Activated naive CD4-positive, alpha-beta T cell treated with anti-CD3 and anti-CD28 coated beads, Interleukin-2, amount 50 U/mL, for 24 hours (primary cell): ENCODE results near the gene ZNF581.

Source experiments
- H3K27ac Mint-ChIP-seq: one replicate; pipeline ENCODE4 v1.8.0; 2021; ENCODE audit warnings: mild to moderate bottlenecking, mixed read lengths
- H3K27me3 Mint-ChIP-seq: one replicate; pipeline ENCODE4 v1.8.0; 2021; ENCODE audit warnings: mixed read lengths
- H3K36me3 Mint-ChIP-seq: one replicate; pipeline ENCODE4 v1.8.0; 2021; ENCODE audit warnings: mixed read lengths
- H3K4me1 Mint-ChIP-seq: one replicate; pipeline ENCODE4 v1.8.0; 2021; ENCODE audit warnings: mixed read lengths
- H3K4me3 Mint-ChIP-seq: one replicate; pipeline ENCODE4 v1.8.0; 2021; ENCODE audit warnings: mild to moderate bottlenecking, mixed read lengths
- H3K9me3 Mint-ChIP-seq: one replicate; pipeline ENCODE4 v1.8.0; 2021; ENCODE audit warnings: mixed read lengths

The ZNF581 gene

DNA sequence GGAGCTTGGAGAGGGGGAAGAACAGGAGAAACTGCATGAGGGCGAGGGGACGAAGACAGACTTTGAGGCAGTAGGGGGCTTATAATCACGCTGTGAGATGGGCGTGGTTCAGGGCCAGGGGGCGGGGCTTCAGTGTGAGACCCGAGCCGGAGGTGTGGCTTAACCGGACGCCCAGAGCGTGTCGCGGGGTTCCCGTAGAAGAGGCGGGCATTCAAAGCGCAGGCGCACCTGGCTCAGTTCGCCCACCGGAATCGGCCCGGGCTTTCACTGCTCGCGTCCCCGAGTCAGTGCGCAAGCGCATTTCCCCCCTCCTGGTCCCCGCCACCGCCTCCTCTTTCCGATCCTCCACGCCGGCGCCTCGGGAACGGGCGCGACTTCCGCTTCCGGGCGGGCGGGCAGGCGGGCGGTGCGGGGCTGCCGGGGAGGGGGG is 38.2 kb upstream of the ZNF581 start:
- H3K27me3 Mint-ChIP-seq: no peaks in the 10 kb centered on the region
- peaks cover 61% of the 10 kb centered on the region for H3K4me1 Mint-ChIP-seq
- H3K4me3 Mint-ChIP-seq: peak overlapping the region; percentile 96
- H3K27ac Mint-ChIP-seq: peak overlapping the region; percentile 92
- H3K36me3 Mint-ChIP-seq: peaks cover 4% of the 10 kb centered on the region
- no peaks in the 10 kb centered on the region for H3K9me3 Mint-ChIP-seq

DNA sequence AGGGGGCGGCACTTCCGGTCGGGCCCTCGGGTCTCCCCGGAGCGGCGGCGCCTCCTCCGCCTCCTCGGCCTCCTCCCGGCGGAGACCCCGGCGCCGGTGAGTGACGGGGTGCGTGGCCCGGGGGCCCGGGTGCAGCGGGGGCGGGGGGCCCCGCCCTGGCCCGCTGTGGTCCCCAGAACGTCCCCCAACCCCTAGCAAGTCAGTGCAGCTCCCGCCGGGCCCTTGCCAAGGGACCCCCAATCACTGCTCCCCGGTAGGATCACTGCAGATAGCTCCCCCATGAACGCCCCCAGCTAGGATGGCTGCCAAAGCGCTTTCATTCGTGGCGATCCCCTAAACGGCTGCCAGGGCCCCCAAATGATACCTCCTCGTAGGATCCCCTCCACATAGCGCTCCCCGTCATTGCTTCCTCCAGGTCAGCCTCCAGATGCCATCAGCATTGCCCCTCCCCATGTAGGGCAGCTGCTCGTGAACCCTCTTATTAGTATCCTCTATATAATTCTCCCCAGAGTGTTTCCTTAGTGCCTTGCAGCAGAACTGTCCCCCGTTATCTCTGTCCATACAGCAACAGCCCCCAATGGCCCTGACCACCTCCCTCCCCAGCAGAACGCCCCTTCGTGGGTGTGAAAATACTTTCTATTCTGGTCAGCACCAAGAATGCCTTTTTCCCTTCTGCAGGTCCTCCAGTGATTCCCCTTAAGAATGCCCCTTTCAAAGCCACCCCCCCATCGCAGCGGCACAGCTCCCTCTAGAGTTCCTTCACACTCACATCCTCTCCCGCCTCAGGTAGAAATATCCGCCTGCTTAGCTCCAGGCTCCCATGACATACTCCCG is 37.6 kb upstream of the ZNF581 start, which contains the start of gene ZNF865:
ZNF865 (plus strand) TSS at position 11 of the 834 bp plus-strand sequence. CDS start 7,972 bp downstream, outside the sequence.
- Mint-ChIP-seq H3K9me3 (no peaks in the 10 kb centered on the region), H3K4me1 (peaks cover 61% of the 10 kb centered on the region), H3K27me3 (no peaks in the 10 kb centered on the region), H3K36me3 (peaks cover 4% of the 10 kb centered on the region), H3K4me3 (peak within 1 kb of the TSS; percentile 97), H3K27ac (peak within 1 kb of the TSS; percentile 93)

DNA sequence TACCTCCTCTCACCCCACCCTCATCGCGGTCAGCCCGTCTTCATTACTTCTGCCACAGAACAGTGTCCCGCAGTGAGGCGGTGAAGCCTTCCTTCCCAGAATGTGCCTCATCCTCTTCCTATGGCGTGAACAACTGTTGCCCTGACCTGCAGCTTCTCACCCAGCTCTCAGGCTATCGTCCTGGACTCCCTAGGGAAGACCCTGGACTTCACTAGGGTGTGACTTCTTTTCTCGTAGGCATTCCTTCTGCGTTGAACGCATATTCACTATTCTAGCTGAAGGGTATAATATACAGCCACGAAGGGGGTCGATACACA is 37.0 kb upstream of the ZNF581 start:
- no peaks in the 10 kb centered on the region for H3K27me3 Mint-ChIP-seq

DNA sequence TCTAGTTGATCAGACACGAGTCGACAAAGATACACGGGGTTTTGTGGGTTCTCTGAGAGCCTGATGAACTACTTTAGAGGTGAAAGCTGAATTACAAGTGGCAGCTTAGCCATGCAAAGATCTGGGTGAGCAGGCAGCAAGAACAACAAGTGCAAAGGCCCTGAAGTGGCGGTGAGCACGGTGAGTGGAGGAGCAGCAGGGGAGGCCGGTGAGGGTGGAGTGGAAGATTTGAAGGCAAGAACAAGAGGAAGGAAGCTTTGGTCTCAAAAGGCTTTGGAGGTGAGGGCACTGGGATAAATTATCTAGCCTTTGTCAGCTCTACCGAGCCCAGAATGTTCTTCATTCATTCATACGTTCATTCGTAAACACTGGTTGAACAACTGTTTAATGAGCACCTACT is 36.6 kb upstream of the ZNF581 start:
- Mint-ChIP-seq H3K4me1 (peaks cover 58% of the 10 kb centered on the region), H3K27ac (peak overlapping the region; percentile 93), H3K4me3 (peak overlapping the region; percentile 97), H3K36me3 (peaks cover 4% of the 10 kb centered on the region), H3K27me3 (no peaks in the 10 kb centered on the region), H3K9me3 (no peaks in the 10 kb centered on the region)

More for the DNA sequence above, 37.0 kb upstream of the ZNF581 start:
- Mint-ChIP-seq H3K4me1 (peaks cover 58% of the 10 kb centered on the region), H3K36me3 (peaks cover 4% of the 10 kb centered on the region), H3K9me3 (no peaks in the 10 kb centered on the region), H3K27ac (peak overlapping the region; percentile 93), H3K4me3 (peak overlapping the region; percentile 97)

DNA sequence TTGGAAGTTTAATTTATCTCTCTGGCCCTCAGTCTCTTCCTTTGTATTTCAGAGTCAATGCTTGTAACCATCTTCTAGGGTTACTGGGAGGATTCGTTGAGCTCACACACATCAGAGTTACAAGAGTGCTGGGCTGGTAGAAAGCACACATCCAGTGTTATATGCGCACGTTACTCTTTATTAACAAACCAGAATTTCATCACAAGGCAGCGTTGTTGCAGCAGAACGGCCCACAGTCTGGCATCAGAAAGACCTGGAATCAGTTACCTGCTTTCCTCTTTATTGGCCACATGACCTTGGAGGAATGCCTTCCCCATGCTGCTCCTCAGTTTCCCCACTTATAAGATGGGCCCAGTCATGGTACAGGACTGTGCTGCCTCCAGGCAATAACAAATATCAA is 34.1 kb upstream of the ZNF581 start:
- Mint-ChIP-seq H3K27ac (no peak overlapping the region), H3K36me3 (peaks cover 8% of the 10 kb centered on the region), H3K9me3 (no peaks in the 10 kb centered on the region), H3K4me3 (no peak overlapping the region), H3K27me3 (no peaks in the 10 kb centered on the region), H3K4me1 (peaks cover 60% of the 10 kb centered on the region)

DNA sequence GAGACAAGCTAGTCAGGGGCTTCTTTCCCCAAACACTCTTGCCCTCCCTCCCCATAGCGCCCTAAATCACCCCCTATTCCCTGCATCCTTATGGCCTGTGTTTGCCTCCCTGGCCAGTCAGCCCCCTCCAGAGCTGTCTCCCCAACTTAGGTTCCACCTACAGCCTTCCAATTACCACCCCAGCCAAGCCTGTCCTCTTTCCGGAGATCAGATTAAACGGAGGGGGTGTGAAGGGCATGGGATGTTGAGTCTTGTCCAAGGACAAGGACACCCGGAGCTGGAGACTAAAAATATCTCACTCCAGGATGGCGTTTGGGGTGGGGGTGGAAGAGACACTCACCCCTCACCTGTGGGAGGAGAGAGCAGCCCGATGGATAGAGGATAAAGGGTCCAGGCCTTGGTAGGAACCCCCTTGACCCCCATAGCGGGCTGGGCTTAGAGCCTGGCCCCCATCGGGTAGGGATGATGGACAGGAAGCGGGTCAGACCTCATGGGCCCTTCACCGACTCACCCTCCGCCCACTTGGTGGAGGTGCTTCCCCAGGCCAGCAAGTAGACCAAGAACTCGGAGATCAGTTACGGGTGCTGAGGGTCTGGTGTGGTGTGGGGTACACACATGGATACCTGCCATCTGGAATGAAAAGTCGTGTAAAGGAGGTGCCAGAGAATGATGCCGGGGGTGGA is 32.0 kb upstream of the ZNF581 start:
- Mint-ChIP-seq H3K4me1 (peaks cover 48% of the 10 kb centered on the region), H3K27ac (peak overlapping the region; percentile 62), H3K36me3 (peaks cover 9% of the 10 kb centered on the region)

DNA sequence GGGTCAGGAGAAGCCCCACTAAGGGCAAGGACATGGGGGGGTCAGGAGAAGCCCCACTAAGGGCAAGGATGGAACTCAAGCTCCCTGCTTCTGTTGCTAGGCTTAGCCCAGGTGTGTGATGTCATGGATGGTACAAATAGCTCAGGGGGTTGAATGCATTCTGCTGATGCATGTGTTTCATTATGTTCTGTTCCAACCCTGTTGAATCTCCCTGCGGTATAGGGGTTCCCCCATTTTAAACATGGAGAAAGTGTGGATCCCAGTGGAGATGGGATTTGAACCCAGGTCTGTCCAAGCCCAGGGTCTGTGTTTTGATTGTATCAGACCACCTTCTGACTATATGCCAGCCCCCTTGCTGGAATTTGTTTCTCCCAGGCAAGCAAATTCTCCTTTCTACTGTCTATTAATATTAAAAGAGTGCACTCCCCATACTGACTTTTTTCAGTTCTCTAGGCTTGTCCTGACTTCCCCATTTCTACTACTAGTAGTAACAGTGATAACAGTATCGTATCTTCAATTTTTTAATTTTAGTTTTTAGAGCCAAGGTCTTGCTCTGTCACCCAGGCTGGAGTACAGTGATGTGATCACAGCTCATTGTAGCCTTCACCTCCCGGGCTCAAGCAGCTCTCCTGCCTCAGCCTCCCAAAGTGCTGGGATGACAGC is 31.3 kb upstream of the ZNF581 start:
- Mint-ChIP-seq H3K27me3 (no peaks in the 10 kb centered on the region), H3K4me1 (peaks cover 42% of the 10 kb centered on the region), H3K36me3 (peaks cover 9% of the 10 kb centered on the region), H3K27ac (peak overlapping the region; percentile 55), H3K9me3 (no peaks in the 10 kb centered on the region), H3K4me3 (no peak overlapping the region)

More for the DNA sequence above, 32.0 kb upstream of the ZNF581 start:
- no peaks in the 10 kb centered on the region for H3K27me3 Mint-ChIP-seq
- no peaks in the 10 kb centered on the region for H3K9me3 Mint-ChIP-seq
- no peak overlapping the region for H3K4me3 Mint-ChIP-seq

DNA sequence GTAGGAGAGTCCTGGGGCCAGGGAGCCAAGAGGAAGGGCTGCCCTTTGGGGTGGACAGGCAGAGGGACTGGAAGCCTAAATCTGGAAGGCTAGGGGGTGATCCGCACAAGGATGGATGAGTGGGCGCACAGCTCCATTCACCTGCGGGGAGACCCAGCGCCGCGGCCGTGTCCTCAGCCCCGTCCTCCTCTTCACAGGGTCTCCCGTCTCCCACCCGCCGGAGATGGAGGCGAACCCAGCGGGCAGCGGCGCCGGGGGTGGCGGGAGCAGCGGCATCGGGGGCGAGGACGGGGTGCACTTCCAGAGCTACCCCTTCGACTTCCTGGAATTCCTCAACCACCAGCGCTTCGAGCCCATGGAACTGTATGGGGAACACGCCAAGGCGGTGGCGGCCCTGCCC is 30.1 kb upstream of the ZNF581 start:
- H3K4me1 Mint-ChIP-seq: peaks cover 32% of the 10 kb centered on the region
- no peak overlapping the region for H3K27ac Mint-ChIP-seq
- peaks cover 12% of the 10 kb centered on the region for H3K36me3 Mint-ChIP-seq
- no peaks in the 10 kb centered on the region for H3K9me3 Mint-ChIP-seq
- H3K27me3 Mint-ChIP-seq: no peaks in the 10 kb centered on the region
- no peak overlapping the region for H3K4me3 Mint-ChIP-seq

DNA sequence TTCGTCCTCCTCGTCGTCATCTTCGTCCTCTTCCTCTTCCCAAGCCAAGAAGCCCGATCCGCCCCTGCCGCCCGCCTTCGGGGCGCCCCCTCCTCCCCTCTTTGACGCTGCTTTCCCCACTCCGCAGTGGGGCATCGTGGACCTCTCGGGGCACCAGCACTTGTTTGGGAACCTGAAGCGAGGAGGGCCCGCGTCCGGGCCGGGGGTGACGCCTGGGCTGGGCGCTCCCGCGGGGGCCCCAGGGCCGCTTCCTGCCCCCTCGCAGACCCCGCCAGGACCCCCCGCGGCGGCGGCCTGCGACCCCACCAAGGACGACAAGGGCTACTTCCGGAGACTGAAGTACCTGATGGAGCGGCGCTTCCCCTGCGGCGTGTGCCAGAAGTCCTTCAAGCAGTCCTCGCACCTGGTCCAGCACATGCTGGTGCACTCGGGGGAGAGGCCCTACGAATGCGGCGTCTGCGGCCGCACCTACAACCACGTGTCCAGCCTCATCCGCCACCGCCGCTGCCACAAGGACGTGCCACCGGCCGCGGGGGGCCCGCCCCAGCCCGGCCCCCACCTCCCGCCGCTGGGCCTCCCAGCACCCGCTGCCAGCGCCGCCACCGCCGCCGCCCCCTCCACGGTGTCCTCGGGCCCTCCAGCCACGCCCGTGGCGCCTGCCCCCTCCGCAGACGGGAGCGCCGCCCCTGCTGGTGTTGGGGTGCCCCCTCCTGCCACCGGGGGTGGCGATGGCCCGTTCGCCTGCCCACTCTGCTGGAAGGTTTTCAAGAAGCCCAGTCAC is 29.3 kb upstream of the ZNF581 start:
- peaks cover 10% of the 10 kb centered on the region for H3K36me3 Mint-ChIP-seq
- H3K27me3 Mint-ChIP-seq: no peaks in the 10 kb centered on the region
- H3K4me3 Mint-ChIP-seq: no peak overlapping the region
- peaks cover 27% of the 10 kb centered on the region for H3K4me1 Mint-ChIP-seq
- H3K27ac Mint-ChIP-seq: no peak overlapping the region
- no peaks in the 10 kb centered on the region for H3K9me3 Mint-ChIP-seq

DNA sequence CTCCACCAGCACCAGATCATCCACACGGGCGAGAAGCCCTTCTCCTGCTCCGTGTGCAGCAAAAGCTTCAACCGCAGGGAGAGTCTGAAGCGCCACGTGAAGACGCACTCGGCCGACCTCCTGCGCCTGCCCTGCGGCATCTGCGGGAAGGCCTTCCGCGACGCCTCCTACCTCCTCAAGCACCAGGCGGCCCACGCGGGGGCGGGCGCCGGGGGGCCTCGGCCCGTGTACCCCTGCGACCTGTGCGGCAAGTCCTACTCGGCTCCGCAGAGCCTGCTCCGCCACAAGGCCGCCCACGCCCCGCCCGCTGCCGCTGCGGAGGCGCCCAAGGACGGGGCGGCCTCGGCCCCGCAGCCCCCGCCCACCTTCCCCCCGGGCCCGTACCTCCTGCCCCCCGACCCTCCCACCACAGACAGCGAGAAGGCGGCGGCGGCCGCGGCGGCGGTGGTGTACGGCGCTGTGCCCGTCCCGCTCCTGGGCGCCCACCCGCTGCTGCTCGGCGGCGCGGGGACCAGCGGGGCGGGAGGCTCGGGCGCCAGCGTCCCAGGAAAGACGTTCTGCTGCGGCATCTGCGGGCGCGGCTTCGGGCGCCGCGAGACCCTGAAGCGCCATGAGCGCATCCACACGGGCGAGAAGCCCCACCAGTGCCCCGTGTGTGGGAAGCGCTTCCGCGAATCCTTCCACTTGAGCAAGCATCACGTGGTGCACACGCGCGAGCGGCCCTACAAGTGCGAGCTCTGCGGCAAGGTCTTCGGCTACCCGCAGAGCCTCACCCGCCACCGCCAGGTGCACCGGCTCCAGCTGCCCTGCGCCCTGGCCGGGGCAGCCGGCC is 28.5 kb upstream of the ZNF581 start:
- H3K27me3 Mint-ChIP-seq: no peaks in the 10 kb centered on the region
- H3K27ac Mint-ChIP-seq: no peak overlapping the region
- H3K4me1 Mint-ChIP-seq: peaks cover 24% of the 10 kb centered on the region
- no peaks in the 10 kb centered on the region for H3K9me3 Mint-ChIP-seq
- peaks cover 9% of the 10 kb centered on the region for H3K36me3 Mint-ChIP-seq
- H3K4me3 Mint-ChIP-seq: no peak overlapping the region

DNA sequence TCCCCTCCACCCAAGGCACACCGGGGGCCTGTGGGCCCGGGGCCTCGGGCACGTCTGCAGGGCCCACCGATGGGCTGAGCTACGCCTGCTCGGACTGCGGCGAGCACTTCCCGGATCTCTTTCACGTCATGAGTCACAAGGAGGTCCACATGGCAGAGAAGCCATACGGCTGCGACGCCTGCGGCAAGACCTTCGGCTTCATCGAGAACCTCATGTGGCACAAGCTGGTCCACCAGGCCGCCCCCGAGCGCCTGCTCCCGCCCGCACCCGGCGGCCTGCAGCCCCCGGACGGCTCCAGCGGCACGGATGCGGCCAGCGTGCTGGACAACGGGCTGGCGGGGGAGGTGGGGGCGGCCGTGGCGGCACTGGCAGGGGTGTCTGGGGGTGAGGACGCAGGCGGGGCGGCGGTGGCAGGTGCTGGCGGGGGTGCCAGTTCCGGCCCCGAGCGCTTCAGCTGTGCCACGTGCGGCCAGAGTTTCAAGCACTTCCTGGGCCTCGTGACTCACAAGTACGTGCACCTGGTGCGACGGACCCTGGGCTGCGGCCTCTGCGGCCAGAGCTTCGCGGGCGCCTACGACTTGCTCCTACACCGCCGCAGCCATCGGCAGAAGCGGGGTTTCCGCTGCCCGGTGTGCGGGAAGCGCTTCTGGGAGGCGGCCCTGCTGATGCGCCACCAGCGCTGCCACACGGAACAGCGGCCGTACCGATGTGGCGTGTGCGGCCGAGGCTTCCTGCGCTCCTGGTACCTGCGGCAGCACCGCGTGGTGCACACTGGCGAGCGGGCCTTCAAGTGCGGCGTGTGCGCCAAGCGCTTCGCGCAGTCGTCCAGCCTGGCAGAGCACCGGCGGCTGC is 27.7 kb upstream of the ZNF581 start:
- H3K9me3 Mint-ChIP-seq: no peaks in the 10 kb centered on the region
- no peak overlapping the region for H3K4me3 Mint-ChIP-seq
- no peak overlapping the region for H3K27ac Mint-ChIP-seq
- H3K27me3 Mint-ChIP-seq: no peaks in the 10 kb centered on the region
- H3K4me1 Mint-ChIP-seq: peaks cover 31% of the 10 kb centered on the region
- peaks cover 8% of the 10 kb centered on the region for H3K36me3 Mint-ChIP-seq

DNA sequence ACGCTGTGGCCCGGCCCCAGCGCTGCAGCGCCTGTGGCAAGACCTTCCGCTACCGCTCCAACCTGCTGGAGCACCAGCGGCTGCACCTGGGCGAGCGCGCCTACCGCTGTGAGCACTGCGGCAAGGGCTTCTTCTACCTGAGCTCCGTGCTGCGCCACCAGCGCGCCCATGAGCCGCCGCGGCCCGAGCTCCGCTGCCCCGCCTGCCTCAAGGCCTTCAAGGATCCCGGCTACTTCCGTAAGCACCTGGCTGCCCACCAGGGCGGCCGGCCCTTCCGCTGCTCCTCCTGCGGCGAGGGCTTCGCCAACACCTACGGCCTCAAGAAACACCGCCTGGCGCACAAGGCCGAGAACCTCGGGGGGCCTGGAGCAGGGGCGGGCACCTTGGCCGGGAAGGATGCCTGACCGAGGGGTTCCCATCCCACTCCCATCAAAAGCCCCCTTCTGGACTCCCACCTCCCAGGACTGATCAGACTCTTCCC is 27.0 kb upstream of the ZNF581 start:
- peaks cover 36% of the 10 kb centered on the region for H3K4me1 Mint-ChIP-seq
- H3K36me3 Mint-ChIP-seq: peaks cover 8% of the 10 kb centered on the region
- H3K27me3 Mint-ChIP-seq: no peaks in the 10 kb centered on the region
- no peaks in the 10 kb centered on the region for H3K9me3 Mint-ChIP-seq
- H3K27ac Mint-ChIP-seq: no peak overlapping the region
- H3K4me3 Mint-ChIP-seq: no peak overlapping the region

DNA sequence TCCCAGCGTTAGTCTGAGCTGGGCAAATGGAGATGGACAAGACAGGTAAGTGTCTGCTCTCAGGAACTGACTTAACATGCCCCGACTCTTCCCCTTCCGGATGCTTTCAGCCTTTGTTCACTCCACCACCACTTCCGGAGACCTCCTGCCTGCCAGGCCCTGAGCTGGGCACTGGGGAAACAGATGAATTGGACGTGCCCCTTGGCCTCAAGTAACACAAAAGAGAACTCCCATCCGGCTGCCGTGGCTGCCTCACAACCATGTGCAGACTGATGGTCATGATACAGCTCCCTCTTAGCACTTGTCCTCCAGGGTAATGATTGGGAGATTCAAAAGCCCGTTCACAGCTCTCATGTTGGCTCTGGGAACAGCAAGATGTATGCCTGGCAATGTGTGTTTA is 26.0 kb upstream of the ZNF581 start:
- peak overlapping the region; percentile 55 for H3K27ac Mint-ChIP-seq

DNA sequence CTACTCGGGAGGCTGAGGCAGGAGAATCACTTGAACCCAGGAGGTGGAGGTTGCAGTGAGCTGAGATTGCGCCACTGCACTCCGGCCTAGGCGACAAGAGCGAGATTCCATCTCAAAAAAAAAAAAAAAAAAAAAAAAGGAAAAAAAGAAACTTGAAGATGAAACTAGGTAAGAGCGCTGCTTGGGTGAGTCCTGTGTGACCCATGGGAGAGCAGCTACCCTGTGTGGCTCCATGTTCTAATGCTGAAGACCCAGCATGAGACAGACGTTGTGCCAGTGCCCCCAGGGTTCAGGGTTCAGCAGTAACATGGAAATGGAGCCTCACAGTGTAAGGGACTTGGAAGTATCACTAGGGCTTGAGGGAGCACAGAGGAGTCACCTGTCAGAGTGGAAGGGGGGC is 25.0 kb upstream of the ZNF581 start:
- no peaks in the 10 kb centered on the region for H3K27me3 Mint-ChIP-seq
- H3K4me3 Mint-ChIP-seq: no peak overlapping the region
- H3K4me1 Mint-ChIP-seq: peaks cover 22% of the 10 kb centered on the region
- H3K9me3 Mint-ChIP-seq: no peaks in the 10 kb centered on the region
- no peak overlapping the region for H3K27ac Mint-ChIP-seq
- peaks cover 4% of the 10 kb centered on the region for H3K36me3 Mint-ChIP-seq

More for the DNA sequence above, 26.0 kb upstream of the ZNF581 start:
- Mint-ChIP-seq H3K27me3 (no peaks in the 10 kb centered on the region), H3K4me3 (no peak overlapping the region), H3K9me3 (no peaks in the 10 kb centered on the region), H3K36me3 (peaks cover 8% of the 10 kb centered on the region), H3K4me1 (peaks cover 26% of the 10 kb centered on the region)
